K562 (cell line): ENCODE data around the gene AMZ1.

Experiments used
- CBX2 ChIP-seq: fragments of 200-600 bp; sonication (generic); IDR thresholded peaks from one replicate; pipeline ENCODE4 v1.6.1; 2012; ENCODE audit warnings: mild to moderate bottlenecking, low read length, inconsistent platforms; ENCODE audit not compliant: insufficient read depth, poor library complexity, severe bottlenecking
- CEBPB ChIP-seq: fragments of 450-650 bp; IDR thresholded peaks from 2 replicates; pipeline ENCODE4 v1.6.1; 2016; ENCODE audit warnings: missing genetic modification characterization, missing compliant biosample characterization
- EP300 ChIP-seq: IDR thresholded peaks from 2 replicates; pipeline ENCODE4 v1.6.1; 2012; ENCODE audit warnings: low read length, improper control_type of control experiment
- POLR2A ChIP-seq: fragments of 450-650 bp; conservative IDR thresholded peaks from 2 replicates; pipeline ENCODE4 v1.6.1; 2016
- RAD21 ChIP-seq, 2 experiments: fragments of 250-450 bp in 1 of 2; fragments of 450-650 bp in 1 of 2; sonication (Bioruptor Pico) in 1 of 2; formaldehyde crosslinking in 1 of 2; IDR thresholded peaks in 1 of 2; conservative IDR thresholded peaks in 1 of 2; 2 replicates each; pipeline versions ENCODE4 v1.4.0 to v1.8.0; 2020 to 2022; ENCODE audit warnings: mild to moderate bottlenecking in 2 of 2, moderate library complexity in 1 of 2
- RFX1 ChIP-seq: fragments of 450-650 bp; IDR thresholded peaks from 2 replicates; pipeline ENCODE4 v1.6.1; 2016; ENCODE audit warnings: mild to moderate bottlenecking, moderate library complexity
- SMAD1 ChIP-seq: fragments of 150-350 bp; IDR thresholded peaks from 2 replicates; pipeline ENCODE4 v1.6.1; 2014; ENCODE audit warnings: low read length, low read depth; ENCODE audit not compliant: partially characterized antibody
- TF ChIP-seq, protein P1 (sequence below): fragments of 250-450 bp; sonication (Bioruptor Pico); IDR thresholded peaks from 2 replicates; pipeline ENCODE4 v1.4.0; 2020; ENCODE audit warnings: mild to moderate bottlenecking, moderate library complexity
- TF ChIP-seq, protein P2 (sequence below), 3 experiments: IDR thresholded peaks in 2 of 3; conservative IDR thresholded peaks in 1 of 3; 2 replicates each; pipeline ENCODE4 v1.5.1; 2011 to 2012; ENCODE audit warnings: low read length in 3 of 3, mild to moderate bottlenecking in 3 of 3, control low read depth in 2 of 3, improper control_type of control experiment in 1 of 3, inconsistent platforms in 1 of 3, low read depth in 1 of 3, mixed read lengths in 1 of 3, moderate library complexity in 1 of 3; ENCODE audit not compliant: insufficient read depth in 2 of 3
- TF ChIP-seq, protein P3 (sequence below): IDR thresholded peaks from 2 replicates; pipeline ENCODE4 v1.6.1; 2016; ENCODE audit warnings: missing genetic modification characterization, missing compliant biosample characterization
- TF ChIP-seq, protein P4 (sequence below), 2 experiments: fragments of 450-650 bp in 1 of 2; IDR thresholded peaks; 2 replicates each; pipeline ENCODE4 v1.6.1; 2011 to 2017; ENCODE audit warnings: low read depth in 2 of 2, antibody characterized with exemption in 1 of 2, borderline replicate concordance in 1 of 2, low read length in 1 of 2, mild to moderate bottlenecking in 1 of 2, mixed read lengths in 1 of 2; ENCODE audit not compliant: control insufficient read depth in 1 of 2
- TF ChIP-seq, protein P5 (sequence below), 2 experiments: fragments of 450-650 bp; formaldehyde crosslinking in 1 of 2; IDR thresholded peaks; 2 replicates each; pipeline versions ENCODE4 v1.4.0 to v1.6.1; 2014 to 2020; ENCODE audit warnings: mild to moderate bottlenecking in 2 of 2, borderline replicate concordance in 1 of 2, low read depth in 1 of 2

DNA sequence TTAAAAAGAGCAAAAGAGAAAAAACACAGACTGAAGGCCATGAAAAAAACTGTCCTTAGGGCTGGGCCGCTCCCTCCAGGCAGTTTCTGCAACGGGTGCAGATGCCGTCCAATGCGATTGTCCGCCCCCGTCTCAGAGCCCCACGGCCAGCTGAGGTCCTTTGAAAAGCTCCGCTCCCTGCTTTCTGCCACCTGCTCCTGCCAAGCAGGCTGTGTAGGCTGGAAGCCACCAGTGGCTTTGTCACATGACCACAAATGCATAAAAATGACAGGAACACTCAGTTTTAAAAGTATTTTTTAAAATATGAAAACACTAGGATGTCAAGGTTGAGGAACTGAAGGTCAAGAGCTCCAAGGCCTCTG is 71.7 kb downstream of the AMZ1 start:
- no peak for TF ChIP-seq SMAD1
- TF ChIP-seq, protein P1, sequence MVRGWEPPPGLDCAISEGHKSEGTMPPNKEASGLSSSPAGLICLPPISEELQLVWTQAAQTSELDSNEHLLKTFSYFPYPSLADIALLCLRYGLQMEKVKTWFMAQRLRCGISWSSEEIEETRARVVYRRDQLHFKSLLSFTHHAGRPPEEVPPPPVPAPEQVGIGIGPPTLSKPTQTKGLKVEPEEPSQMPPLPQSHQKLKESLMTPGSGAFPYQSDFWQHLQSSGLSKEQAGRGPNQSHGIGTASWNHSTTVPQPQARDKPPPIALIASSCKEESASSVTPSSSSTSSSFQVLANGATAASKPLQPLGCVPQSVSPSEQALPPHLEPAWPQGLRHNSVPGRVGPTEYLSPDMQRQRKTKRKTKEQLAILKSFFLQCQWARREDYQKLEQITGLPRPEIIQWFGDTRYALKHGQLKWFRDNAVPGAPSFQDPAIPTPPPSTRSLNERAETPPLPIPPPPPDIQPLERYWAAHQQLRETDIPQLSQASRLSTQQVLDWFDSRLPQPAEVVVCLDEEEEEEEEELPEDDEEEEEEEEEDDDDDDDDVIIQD (CRISPR knock-in tag) = no peak
- no peak for TF ChIP-seq EP300
- no peak for TF ChIP-seq CEBPB
- no peak for TF ChIP-seq POLR2A
- TF ChIP-seq, protein P2, sequence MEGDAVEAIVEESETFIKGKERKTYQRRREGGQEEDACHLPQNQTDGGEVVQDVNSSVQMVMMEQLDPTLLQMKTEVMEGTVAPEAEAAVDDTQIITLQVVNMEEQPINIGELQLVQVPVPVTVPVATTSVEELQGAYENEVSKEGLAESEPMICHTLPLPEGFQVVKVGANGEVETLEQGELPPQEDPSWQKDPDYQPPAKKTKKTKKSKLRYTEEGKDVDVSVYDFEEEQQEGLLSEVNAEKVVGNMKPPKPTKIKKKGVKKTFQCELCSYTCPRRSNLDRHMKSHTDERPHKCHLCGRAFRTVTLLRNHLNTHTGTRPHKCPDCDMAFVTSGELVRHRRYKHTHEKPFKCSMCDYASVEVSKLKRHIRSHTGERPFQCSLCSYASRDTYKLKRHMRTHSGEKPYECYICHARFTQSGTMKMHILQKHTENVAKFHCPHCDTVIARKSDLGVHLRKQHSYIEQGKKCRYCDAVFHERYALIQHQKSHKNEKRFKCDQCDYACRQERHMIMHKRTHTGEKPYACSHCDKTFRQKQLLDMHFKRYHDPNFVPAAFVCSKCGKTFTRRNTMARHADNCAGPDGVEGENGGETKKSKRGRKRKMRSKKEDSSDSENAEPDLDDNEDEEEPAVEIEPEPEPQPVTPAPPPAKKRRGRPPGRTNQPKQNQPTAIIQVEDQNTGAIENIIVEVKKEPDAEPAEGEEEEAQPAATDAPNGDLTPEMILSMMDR (IDR thresholded peaks at IDR 0.05 in 2 of 3, conservative IDR thresholded peaks at IDR 0.05 in 1 of 3; ENCODE audit: insufficient read depth in 2 of 3, low read depth in 1 of 3, low read length in 3 of 3) = no peak
- no peak for TF ChIP-seq RAD21 (CRISPR knock-in tag; conservative IDR thresholded peaks at IDR 0.05 in 1 of 2, IDR thresholded peaks at IDR 0.05 in 1 of 2)
- TF ChIP-seq CBX2 = no peak
- TF ChIP-seq, protein P3, sequence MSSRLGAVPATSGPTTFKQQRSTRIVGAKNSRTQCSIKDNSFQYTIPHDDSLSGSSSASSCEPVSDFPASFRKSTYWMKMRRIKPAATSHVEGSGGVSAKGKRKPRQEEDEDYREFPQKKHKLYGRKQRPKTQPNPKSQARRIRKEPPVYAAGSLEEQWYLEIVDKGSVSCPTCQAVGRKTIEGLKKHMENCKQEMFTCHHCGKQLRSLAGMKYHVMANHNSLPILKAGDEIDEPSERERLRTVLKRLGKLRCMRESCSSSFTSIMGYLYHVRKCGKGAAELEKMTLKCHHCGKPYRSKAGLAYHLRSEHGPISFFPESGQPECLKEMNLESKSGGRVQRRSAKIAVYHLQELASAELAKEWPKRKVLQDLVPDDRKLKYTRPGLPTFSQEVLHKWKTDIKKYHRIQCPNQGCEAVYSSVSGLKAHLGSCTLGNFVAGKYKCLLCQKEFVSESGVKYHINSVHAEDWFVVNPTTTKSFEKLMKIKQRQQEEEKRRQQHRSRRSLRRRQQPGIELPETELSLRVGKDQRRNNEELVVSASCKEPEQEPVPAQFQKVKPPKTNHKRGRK (tag) = no peak
- TF ChIP-seq, protein P4, sequence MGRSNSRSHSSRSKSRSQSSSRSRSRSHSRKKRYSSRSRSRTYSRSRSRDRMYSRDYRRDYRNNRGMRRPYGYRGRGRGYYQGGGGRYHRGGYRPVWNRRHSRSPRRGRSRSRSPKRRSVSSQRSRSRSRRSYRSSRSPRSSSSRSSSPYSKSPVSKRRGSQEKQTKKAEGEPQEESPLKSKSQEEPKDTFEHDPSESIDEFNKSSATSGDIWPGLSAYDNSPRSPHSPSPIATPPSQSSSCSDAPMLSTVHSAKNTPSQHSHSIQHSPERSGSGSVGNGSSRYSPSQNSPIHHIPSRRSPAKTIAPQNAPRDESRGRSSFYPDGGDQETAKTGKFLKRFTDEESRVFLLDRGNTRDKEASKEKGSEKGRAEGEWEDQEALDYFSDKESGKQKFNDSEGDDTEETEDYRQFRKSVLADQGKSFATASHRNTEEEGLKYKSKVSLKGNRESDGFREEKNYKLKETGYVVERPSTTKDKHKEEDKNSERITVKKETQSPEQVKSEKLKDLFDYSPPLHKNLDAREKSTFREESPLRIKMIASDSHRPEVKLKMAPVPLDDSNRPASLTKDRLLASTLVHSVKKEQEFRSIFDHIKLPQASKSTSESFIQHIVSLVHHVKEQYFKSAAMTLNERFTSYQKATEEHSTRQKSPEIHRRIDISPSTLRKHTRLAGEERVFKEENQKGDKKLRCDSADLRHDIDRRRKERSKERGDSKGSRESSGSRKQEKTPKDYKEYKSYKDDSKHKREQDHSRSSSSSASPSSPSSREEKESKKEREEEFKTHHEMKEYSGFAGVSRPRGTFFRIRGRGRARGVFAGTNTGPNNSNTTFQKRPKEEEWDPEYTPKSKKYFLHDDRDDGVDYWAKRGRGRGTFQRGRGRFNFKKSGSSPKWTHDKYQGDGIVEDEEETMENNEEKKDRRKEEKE (IDR thresholded peaks at IDR 0.05; ENCODE audit: borderline replicate concordance in 1 of 2, control insufficient read depth in 1 of 2, low read depth in 2 of 2, low read length in 1 of 2) = no peak
- TF ChIP-seq RFX1 = no peak
- TF ChIP-seq, protein P5, sequence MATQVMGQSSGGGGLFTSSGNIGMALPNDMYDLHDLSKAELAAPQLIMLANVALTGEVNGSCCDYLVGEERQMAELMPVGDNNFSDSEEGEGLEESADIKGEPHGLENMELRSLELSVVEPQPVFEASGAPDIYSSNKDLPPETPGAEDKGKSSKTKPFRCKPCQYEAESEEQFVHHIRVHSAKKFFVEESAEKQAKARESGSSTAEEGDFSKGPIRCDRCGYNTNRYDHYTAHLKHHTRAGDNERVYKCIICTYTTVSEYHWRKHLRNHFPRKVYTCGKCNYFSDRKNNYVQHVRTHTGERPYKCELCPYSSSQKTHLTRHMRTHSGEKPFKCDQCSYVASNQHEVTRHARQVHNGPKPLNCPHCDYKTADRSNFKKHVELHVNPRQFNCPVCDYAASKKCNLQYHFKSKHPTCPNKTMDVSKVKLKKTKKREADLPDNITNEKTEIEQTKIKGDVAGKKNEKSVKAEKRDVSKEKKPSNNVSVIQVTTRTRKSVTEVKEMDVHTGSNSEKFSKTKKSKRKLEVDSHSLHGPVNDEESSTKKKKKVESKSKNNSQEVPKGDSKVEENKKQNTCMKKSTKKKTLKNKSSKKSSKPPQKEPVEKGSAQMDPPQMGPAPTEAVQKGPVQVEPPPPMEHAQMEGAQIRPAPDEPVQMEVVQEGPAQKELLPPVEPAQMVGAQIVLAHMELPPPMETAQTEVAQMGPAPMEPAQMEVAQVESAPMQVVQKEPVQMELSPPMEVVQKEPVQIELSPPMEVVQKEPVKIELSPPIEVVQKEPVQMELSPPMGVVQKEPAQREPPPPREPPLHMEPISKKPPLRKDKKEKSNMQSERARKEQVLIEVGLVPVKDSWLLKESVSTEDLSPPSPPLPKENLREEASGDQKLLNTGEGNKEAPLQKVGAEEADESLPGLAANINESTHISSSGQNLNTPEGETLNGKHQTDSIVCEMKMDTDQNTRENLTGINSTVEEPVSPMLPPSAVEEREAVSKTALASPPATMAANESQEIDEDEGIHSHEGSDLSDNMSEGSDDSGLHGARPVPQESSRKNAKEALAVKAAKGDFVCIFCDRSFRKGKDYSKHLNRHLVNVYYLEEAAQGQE (IDR thresholded peaks at IDR 0.05; ENCODE audit: borderline replicate concordance) = no peak
- TF ChIP-seq, protein P5 (CRISPR knock-in tag; IDR thresholded peaks at IDR 0.05; ENCODE audit: low read depth) = no peak
